Neural cell (in vitro differentiated cells): Measurements from ENCODE around the gene IGFL4. TPM values are rescaled to one million over a fixed set of nuclear protein-coding genes. Genes with fewer than 3 reads are reported as not detected.
A peak's percentile ranks its signal among the peaks of the same experiment; 100 is the strongest.

ENCODE experiments used
- H2AFZ ChIP-seq: fragments of 200-600, 300-800 bp; sonication (generic), shearing (Covaris generic); 2 replicates; pipeline ENCODE4 v1.6.0; 2014; ENCODE audit warnings: low read depth, mild to moderate bottlenecking, antibody characterized with exemption, low read length, moderate library complexity
- H3F3A ChIP-seq: fragments of 200-600 bp; shearing (Covaris generic); 2 replicates; pipeline ENCODE4 v1.6.1; 2016; ENCODE audit warnings: mild to moderate bottlenecking, moderate library complexity, mixed read lengths, antibody characterized with exemption, low read length; ENCODE audit not compliant: insufficient read depth, poor library complexity, severe bottlenecking
- H3K27ac ChIP-seq: fragments of 200-600, 300-800 bp; sonication (generic), shearing (Covaris generic); 2 replicates; pipeline ENCODE4 v1.5.1; 2014; ENCODE audit warnings: mild to moderate bottlenecking, low read length, moderate library complexity
- H3K27me3 ChIP-seq: fragments of 300-800, 200-600 bp; sonication (generic), shearing (Covaris generic); 2 replicates; pipeline ENCODE4 v1.6.0; 2014; ENCODE audit warnings: mild to moderate bottlenecking, low read depth, low read length, moderate library complexity; ENCODE audit not compliant: insufficient read depth
- H3K36me3 ChIP-seq: fragments of 300-800, 200-600 bp; sonication (generic), shearing (Covaris generic); 2 replicates; pipeline ENCODE4 v1.5.1; 2014; ENCODE audit warnings: mild to moderate bottlenecking, antibody characterized with exemption, low read length, moderate library complexity; ENCODE audit not compliant: insufficient read depth
- H3K4me2 ChIP-seq: fragments of 300-800, 200-600 bp; sonication (generic), shearing (Covaris generic); 2 replicates; pipeline ENCODE4 v1.6.0; 2014; ENCODE audit warnings: mild to moderate bottlenecking, low read length
- H3K4me3 ChIP-seq: fragments of 300-800, 200-600 bp; sonication (generic), shearing (Covaris generic); 2 replicates; pipeline ENCODE4 v1.5.1; 2014; ENCODE audit warnings: mild to moderate bottlenecking, low read length, moderate library complexity
- H3K79me2 ChIP-seq: fragments of 200-600 bp; shearing (Covaris generic); replicated peaks from 2 replicates; pipeline ENCODE4 v1.6.0; 2014; ENCODE audit warnings: mild to moderate bottlenecking, low read length, moderate library complexity; ENCODE audit not compliant: insufficient read depth
- H3K9ac ChIP-seq: fragments of 300-800, 200-600 bp; sonication (generic), shearing (Covaris generic); 2 replicates; pipeline ENCODE4 v1.6.1; 2016; ENCODE audit warnings: mild to moderate bottlenecking, low read length, mixed read lengths
- H3K9me2 ChIP-seq: fragments of 200-600 bp; shearing (Covaris generic); 2 replicates; pipeline ENCODE4 v1.6.1; 2016; ENCODE audit warnings: mild to moderate bottlenecking, low read length, mixed read lengths; ENCODE audit not compliant: insufficient read depth
- H3K9me3 ChIP-seq: fragments of 200-600, 300-800 bp; sonication (generic), shearing (Covaris generic); 2 replicates; pipeline ENCODE4 v1.6.1; 2016; ENCODE audit warnings: mild to moderate bottlenecking, mixed run types, low read length, moderate library complexity, mixed read lengths
- H4K20me1 ChIP-seq: fragments of 200-600 bp; shearing (Covaris generic); 2 replicates; pipeline ENCODE4 v1.6.1; 2016; ENCODE audit warnings: mild to moderate bottlenecking, mixed run types; ENCODE audit not compliant: insufficient read depth
- EP300 ChIP-seq: fragments of 450-650 bp; conservative IDR thresholded peaks from 2 replicates; pipeline ENCODE4 v1.6.1; 2014; ENCODE audit warnings: antibody characterized with exemption, mild to moderate bottlenecking, moderate library complexity; ENCODE audit not compliant: poor library complexity, severe bottlenecking
- EZH2 ChIP-seq: fragments of 200-600, 300-800 bp; shearing (Covaris generic), sonication (generic); IDR thresholded peaks from 2 replicates; pipeline ENCODE4 v1.6.1; 2014; ENCODE audit warnings: antibody characterized with exemption, low read length, borderline replicate concordance, mild to moderate bottlenecking; ENCODE audit not compliant: insufficient read depth, poor library complexity, severe bottlenecking
- MXI1 ChIP-seq: fragments of 450-650 bp; conservative IDR thresholded peaks from 2 replicates; pipeline ENCODE4 v1.6.1; 2014; ENCODE audit warnings: antibody characterized with exemption, mild to moderate bottlenecking; ENCODE audit not compliant: poor library complexity, severe bottlenecking
- POLR2AphosphoS5 ChIP-seq: IDR thresholded peaks from 2 replicates; pipeline ENCODE4 v1.6.1; 2012
- RAD21 ChIP-seq: fragments of 450-650 bp; conservative IDR thresholded peaks from 2 replicates; pipeline ENCODE4 v1.6.1; 2014; ENCODE audit warnings: antibody characterized with exemption, mild to moderate bottlenecking, moderate library complexity
- SMC3 ChIP-seq: fragments of 450-650 bp; conservative IDR thresholded peaks from 2 replicates; pipeline ENCODE4 v1.6.1; 2014; ENCODE audit warnings: antibody characterized with exemption, mild to moderate bottlenecking, moderate library complexity; ENCODE audit not compliant: poor library complexity
- TAF1 ChIP-seq: IDR thresholded peaks from 2 replicates; pipeline ENCODE4 v1.6.1; 2012; ENCODE audit warnings: low read depth
- polyA plus RNA-seq: library from polyadenylated mRNA; depleted of rRNA; stranded (reverse); fragments of >200 nt; gene quantifications from 2 replicates; pipeline ENCODE4 v1.2.3, GENCODE V29; 2014
- TF ChIP-seq, protein P1 (sequence below): fragments of 450-650 bp; IDR thresholded peaks from 2 replicates; pipeline ENCODE4 v1.5.1; 2014; ENCODE audit warnings: antibody characterized with exemption, mild to moderate bottlenecking, moderate library complexity; ENCODE audit not compliant: poor library complexity, severe bottlenecking
- TF ChIP-seq, protein P2 (sequence below): IDR thresholded peaks from 2 replicates; pipeline ENCODE4 v1.6.1; 2012; ENCODE audit warnings: borderline replicate concordance

Gene IGFL4
- polyA plus RNA-seq, 1 donor from 2014 or later: 5.2 TPM

DNA sequence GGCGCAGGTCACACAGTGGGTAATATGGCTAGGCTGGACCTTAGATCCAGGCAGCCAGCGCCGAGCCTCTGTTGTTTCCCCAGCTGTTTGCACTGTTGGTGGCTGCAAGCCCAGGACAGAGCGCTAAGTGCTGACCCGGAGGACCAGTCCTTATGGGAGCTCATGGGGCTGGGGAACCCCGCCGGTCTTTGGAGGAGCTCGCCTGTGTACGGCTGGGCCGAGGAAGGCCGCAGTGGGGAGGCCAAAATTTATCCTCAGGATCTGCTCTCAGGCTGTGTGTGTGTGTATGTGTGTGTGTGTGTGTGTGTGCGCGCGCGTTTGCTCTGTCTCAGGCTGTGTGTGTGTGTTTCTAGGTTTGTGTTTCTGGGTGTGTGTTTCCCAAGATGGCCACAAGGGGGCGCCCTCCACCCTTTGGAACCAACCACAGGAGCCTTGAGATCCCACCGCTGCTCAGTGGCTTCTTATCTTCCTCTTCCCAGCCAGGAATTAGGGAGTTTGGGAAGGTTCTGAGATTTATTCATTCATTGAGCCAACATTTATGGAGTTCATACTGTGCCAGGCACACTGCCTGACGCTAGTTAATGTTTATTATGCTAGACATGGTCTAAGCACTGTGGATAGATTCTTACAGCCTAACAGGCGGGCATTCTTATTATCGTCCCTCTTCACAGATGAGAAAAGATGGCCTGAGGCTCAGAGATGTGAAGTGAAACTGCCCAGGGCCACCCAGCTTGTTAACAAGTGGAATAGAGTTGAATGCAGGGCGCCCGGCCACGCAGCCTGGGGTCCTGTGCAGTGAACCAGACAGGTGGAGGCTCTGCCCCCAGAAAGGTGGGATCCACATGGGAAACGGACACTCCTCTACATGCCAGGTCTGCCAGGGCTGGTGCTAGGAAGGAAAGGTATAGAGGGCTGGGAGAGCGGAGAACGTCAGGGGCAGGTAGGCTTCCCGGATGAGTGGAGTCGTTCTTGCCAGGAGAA lies 31.0 kb downstream of the IGFL4 start:
- peaks cover 4% of the 10 kb centered on the region for H3K27me3 ChIP-seq
- TF ChIP-seq MXI1: peak; percentile 20
- TF ChIP-seq, protein P1, sequence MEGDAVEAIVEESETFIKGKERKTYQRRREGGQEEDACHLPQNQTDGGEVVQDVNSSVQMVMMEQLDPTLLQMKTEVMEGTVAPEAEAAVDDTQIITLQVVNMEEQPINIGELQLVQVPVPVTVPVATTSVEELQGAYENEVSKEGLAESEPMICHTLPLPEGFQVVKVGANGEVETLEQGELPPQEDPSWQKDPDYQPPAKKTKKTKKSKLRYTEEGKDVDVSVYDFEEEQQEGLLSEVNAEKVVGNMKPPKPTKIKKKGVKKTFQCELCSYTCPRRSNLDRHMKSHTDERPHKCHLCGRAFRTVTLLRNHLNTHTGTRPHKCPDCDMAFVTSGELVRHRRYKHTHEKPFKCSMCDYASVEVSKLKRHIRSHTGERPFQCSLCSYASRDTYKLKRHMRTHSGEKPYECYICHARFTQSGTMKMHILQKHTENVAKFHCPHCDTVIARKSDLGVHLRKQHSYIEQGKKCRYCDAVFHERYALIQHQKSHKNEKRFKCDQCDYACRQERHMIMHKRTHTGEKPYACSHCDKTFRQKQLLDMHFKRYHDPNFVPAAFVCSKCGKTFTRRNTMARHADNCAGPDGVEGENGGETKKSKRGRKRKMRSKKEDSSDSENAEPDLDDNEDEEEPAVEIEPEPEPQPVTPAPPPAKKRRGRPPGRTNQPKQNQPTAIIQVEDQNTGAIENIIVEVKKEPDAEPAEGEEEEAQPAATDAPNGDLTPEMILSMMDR: peak; percentile 89
- peak; percentile 73 for TF ChIP-seq RAD21
- TF ChIP-seq TAF1: no peak
- no peak for TF ChIP-seq POLR2AphosphoS5
- TF ChIP-seq EZH2: no peak
- no peak for TF ChIP-seq EP300
- TF ChIP-seq, protein P2, sequence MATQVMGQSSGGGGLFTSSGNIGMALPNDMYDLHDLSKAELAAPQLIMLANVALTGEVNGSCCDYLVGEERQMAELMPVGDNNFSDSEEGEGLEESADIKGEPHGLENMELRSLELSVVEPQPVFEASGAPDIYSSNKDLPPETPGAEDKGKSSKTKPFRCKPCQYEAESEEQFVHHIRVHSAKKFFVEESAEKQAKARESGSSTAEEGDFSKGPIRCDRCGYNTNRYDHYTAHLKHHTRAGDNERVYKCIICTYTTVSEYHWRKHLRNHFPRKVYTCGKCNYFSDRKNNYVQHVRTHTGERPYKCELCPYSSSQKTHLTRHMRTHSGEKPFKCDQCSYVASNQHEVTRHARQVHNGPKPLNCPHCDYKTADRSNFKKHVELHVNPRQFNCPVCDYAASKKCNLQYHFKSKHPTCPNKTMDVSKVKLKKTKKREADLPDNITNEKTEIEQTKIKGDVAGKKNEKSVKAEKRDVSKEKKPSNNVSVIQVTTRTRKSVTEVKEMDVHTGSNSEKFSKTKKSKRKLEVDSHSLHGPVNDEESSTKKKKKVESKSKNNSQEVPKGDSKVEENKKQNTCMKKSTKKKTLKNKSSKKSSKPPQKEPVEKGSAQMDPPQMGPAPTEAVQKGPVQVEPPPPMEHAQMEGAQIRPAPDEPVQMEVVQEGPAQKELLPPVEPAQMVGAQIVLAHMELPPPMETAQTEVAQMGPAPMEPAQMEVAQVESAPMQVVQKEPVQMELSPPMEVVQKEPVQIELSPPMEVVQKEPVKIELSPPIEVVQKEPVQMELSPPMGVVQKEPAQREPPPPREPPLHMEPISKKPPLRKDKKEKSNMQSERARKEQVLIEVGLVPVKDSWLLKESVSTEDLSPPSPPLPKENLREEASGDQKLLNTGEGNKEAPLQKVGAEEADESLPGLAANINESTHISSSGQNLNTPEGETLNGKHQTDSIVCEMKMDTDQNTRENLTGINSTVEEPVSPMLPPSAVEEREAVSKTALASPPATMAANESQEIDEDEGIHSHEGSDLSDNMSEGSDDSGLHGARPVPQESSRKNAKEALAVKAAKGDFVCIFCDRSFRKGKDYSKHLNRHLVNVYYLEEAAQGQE: peak; percentile 54
- peak; percentile 87 for TF ChIP-seq SMC3
- H3K9me3 ChIP-seq: no peaks in the 10 kb centered on the region
- no peak overlapping the region for H2AFZ ChIP-seq
- no peaks in the 10 kb centered on the region for H4K20me1 ChIP-seq
- H3K79me2 ChIP-seq: no peaks in the 10 kb centered on the region
- no peaks in the 10 kb centered on the region for H3F3A ChIP-seq
- H3K4me3 ChIP-seq: no peak overlapping the region
- H3K9ac ChIP-seq: no peak overlapping the region
- H3K36me3 ChIP-seq: no peaks in the 10 kb centered on the region
- no peak overlapping the region for H3K27ac ChIP-seq
- H3K4me2 ChIP-seq: no peak overlapping the region
- no peaks in the 10 kb centered on the region for H3K9me2 ChIP-seq

DNA sequence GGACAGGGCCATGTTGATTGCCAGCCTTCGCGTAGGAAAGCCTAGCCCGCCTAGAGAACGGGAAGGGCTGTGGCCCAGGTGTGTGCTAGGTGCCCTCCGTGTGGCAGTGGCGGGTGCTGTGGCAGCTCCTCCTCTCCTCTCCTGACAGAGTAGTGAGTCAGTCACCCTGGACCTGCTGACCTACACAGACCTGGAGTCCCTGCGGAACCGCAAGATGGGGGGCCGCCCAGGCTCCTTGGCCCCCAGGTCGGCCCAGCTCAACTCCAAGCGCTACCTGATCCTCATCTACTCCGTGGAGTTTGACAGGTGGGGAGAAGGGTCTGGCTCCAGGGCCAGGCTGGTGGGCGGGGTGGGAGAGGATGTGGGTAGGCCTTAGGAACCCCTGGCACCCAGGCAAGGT lies 34.4 kb downstream of the IGFL4 start:
- H3K36me3 ChIP-seq: no peaks in the 10 kb centered on the region
- no peaks in the 10 kb centered on the region for H3K27me3 ChIP-seq
- TF ChIP-seq RAD21: no peak
- TF ChIP-seq MXI1: no peak
- TF ChIP-seq EP300: no peak
- no peak for TF ChIP-seq SMC3
- no peak for TF ChIP-seq TAF1
- TF ChIP-seq, protein P2: no peak
- no peak for TF ChIP-seq POLR2AphosphoS5
- TF ChIP-seq EZH2: no peak
- TF ChIP-seq, protein P1: no peak
- no peaks in the 10 kb centered on the region for H3K9me3 ChIP-seq
- no peak overlapping the region for H3K4me2 ChIP-seq
- no peaks in the 10 kb centered on the region for H3K9me2 ChIP-seq
- no peak overlapping the region for H3K27ac ChIP-seq
- H3F3A ChIP-seq: no peaks in the 10 kb centered on the region
- H3K79me2 ChIP-seq: peaks cover 2% of the 10 kb centered on the region
- H3K4me3 ChIP-seq: no peak overlapping the region
- H2AFZ ChIP-seq: no peak overlapping the region
- H4K20me1 ChIP-seq: no peaks in the 10 kb centered on the region
- H3K9ac ChIP-seq: no peak overlapping the region
